Fibroblast of skin of right quadriceps (primary cell): Measurements from ENCODE around the gene HIRA.
A peak's percentile ranks its signal among the peaks of the same experiment; 100 is the strongest.

Source experiments
- DNase-seq: peaks from one replicate; pipeline ENCODE4 v3.0.0-alpha.2; 2013

Gene HIRA

DNA sequence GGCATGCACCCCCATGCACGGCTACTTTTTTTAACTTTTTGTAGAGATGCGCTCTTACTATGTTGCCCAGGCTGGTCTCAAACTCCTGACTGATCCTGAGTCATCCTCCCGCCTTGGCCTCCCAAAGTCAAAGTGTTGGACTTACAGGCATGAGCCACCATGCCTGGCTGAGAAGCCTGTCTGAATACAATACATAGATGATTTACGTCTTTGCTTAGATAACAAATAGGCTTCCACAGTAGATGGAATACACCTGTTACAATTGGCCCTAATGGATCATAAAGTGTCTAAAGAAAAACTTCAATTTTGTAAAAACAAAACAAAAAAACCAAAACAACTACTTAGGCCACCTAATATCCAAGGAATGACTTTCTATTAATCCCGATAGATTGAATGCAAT is 127.0 kb downstream of the HIRA start:
- no peak for DNase-seq

DNA sequence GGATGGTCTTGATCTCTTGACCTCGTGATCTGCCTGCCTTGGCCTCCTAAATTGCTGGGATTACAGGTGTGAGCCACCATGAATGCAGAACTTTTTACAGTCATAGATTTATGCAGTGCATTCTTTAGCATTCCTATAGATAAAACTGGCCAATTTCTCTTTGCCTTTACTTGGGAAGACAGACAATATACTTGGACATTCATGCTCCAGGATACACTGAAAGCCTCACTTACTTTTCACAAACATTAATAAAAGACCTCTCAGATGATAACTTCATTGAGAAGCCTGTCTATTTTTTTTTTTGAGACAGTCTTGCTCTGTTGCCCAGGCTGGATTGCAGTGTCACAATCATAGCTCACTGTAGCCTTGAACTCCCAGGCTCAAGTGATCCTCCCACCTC is 127.7 kb downstream of the HIRA start:
- DNase-seq: no peak

- DNase-seq: no peak
These were observed 135.8 kb downstream of the HIRA start for GRCh38 chr22:19295733-19296132.

GRCh38 chr22:19292458-19293230 is 138.9 kb downstream of the HIRA start:
- DNase-seq: no peak

- DNase-seq: peak; percentile 81
These were observed 139.7 kb downstream of the HIRA start, which contains the start of gene CLTCL1 for GRCh38 chr22:19291580-19292457. Gene CLTCL1, minus strand, starts transcription at chr22:19291719. Its CDS starts 78 bp downstream, at chr22:19291641.

DNA sequence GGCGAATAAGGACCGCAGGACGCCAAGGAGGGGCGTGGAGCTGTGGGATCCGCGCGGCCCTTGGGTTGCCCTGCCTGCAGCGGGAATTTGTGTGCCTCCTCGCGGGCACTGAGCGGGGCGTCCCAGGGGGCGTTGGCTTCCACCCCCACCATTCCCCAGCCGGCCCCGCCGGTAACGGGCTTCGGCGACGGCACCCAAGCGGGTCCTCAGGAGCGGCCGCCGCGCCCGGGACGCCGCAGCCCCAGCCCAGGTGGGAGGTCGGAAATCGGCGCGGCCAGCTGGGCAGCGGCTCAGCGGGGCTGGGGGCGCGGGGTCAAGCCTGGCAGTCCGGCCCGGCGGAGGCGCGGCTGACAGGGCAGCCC is 140.3 kb downstream of the HIRA start:
- DNase-seq: peak; percentile 20

DNA sequence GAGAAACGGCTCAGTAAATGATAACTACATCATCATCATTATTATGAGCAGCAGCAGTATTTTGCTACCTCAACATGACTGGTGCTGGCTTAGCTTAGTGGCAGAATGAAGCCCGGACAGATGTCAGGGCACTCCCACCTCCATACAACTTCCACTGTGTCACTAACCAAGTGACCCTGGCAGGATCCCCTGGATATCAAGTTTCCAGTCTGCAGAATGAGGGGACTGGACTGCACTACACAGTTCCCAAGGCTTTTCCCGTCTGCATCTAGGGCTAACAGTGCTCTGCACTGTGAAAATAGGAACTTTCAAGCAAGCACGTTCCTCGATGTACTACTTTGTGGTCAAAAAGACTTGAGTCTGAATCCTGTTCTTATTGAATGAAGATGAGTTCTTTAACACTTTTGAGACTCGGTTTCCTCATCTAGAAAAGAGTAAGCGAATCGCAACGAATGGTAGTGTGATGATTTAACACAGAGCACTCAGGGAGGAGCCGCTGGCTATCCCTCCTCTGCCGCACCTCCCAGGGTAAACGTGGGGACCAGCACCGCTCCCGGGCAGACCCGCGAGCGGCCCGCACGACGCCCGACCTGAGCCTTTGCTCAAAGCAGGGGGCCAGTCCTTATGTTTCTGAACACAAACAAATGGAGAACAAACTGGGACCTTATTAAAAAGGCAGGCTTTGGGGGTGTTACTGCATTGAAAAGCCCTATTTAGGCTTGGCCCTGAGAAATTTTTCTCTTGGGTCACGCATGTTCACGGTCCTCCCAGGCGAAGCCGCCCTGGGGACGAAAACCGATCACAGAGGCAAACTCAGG is 140.9 kb downstream of the HIRA start:
- no peak for DNase-seq

GRCh38 chr22:19289475-19290161 is 141.9 kb downstream of the HIRA start:
- DNase-seq: peak; percentile 62

- peak; percentile 66 for DNase-seq
These were observed 143.6 kb downstream of the HIRA start for GRCh38 chr22:19287889-19288288.

DNA sequence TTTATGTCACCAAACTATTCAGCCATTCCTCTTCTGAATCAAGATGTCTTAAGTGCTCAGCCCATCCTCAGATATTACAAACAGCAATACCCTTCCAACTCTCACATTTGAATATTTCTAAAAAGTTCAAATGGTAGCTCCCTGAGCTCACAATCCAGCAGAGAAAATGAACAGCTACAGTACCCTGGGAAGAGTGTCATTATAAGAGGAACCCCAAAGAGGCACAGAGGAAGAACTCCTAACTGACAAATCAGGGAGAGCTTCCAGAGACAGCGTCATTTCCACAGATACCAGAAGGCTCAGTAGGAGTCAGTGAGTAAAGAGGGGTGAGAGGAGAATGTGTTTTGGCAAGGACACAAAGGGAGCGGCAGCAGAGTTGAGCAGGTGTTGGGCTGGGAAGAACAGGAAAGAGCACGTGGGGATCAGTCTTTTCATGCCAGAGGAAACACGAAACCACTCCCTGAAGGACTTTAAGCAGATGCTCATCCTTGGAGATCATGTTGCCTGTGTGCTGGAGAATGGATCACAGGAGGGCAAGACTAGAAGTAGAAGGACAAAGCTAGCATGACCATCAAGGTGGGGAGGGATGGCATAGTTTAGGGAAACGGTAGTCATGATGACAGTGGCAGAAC is 144.3 kb downstream of the HIRA start:
- peak; percentile 33 for DNase-seq

GRCh38 chr22:19285831-19286230 is 145.7 kb downstream of the HIRA start:
- DNase-seq: no peak
